Measurements from ENCODE around the gene SLC35F3. TPM values are rescaled to one million over a fixed set of nuclear protein-coding genes. Genes with fewer than 3 reads are reported as not detected.

The SLC35F3 gene
- total RNA-seq, 1 experiment from 2014 or later = 3.3 TPM

DNA sequence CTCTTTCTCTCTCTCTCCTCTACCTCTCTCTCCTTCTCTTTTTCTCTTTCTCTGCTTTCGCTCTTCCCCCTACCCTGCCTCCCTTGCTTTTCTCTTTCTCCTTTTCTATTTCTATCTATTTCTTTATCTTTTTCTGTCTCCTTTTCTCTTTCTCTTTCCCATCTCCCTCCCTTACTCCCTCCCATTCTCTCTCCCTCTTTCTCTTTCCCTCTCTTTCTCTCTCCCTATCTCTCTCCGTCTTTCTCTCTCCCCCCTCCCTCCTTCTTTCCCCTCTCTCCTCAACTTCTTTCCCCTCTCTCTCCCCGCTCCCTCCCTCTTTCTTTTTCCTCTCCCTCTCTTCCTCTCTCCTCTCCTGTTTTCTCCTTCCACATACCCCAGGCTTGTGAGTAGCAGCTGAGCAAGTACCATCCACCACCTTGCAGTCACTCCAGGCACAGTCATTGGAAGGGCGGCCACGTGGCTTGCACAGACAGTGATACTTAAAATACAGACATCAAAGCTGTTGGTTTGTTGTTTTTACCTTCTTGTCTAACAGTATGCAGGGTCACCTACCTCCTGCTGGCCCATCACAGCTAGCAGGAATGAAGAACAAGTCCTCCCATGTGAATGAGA is 259.7 kb downstream of the SLC35F3 start:
- POLR2A ChIA-PET = interaction anchor here (0.6 to 1.0 kb wide), 3 partner anchors 8 to 80 kb away, joined by 3 read pairs; no protein-coding TSS in a partner anchor
- H3K36me3 Mint-ChIP-seq (ENCODE audit: insufficient read depth, unreplicated experiment) = no peaks in the 10 kb centered on the region
- no TSS peak for BruUV-seq (replicated peaks)

DNA sequence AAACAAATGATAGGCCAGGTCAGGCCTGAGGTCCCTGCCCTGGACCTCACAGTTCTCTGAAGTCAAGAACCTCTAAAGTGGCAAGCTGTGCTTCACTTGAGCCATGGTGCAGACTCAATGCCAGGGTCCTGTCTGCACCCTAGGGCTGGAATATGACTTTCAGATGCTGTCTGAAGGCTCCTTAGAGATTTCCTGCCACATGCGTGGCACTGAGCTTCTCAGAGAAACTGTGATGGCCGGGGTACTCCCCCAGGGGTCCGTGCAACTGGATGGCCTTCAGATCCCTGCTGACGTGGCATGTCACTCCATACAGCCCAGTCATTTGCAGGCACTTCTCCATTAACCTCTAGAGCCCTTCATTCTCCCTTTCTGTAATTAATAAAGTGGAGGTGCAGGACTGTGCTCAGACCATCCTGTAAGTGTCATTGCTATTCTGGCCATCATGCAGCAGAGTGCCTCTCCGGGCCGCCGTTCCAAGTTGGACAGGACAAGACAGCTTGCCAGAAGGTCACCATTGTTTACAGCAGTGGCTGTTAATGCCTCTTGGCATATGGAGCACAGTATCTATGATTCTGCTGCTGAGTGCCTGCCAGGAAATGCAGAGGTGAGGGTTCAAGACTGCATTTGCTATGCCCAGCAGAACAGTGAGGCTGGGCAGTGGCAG is 263.7 kb downstream of the SLC35F3 start:
- ChIA-PET POLR2A (interaction anchor here (0.8 to 1.0 kb wide), 2 partner anchors 8 to 204 kb away, joined by 3 read pairs; no protein-coding TSS in a partner anchor), CTCF (interaction anchor here (0.6 to 8.2 kb wide), 4 partner anchors 11 to 158 kb away, joined by 3 to 81 read pairs (median 4); no protein-coding TSS in a partner anchor)
- TF ChIP-seq, protein P1, sequence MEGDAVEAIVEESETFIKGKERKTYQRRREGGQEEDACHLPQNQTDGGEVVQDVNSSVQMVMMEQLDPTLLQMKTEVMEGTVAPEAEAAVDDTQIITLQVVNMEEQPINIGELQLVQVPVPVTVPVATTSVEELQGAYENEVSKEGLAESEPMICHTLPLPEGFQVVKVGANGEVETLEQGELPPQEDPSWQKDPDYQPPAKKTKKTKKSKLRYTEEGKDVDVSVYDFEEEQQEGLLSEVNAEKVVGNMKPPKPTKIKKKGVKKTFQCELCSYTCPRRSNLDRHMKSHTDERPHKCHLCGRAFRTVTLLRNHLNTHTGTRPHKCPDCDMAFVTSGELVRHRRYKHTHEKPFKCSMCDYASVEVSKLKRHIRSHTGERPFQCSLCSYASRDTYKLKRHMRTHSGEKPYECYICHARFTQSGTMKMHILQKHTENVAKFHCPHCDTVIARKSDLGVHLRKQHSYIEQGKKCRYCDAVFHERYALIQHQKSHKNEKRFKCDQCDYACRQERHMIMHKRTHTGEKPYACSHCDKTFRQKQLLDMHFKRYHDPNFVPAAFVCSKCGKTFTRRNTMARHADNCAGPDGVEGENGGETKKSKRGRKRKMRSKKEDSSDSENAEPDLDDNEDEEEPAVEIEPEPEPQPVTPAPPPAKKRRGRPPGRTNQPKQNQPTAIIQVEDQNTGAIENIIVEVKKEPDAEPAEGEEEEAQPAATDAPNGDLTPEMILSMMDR (IDR thresholded peaks at IDR 0.05; ENCODE audit: unreplicated experiment) = no peak
- no TSS peak for BruUV-seq (replicated peaks)
- Mint-ChIP-seq H3K27me3 (ENCODE audit: insufficient read depth, unreplicated experiment) (no peaks in the 10 kb centered on the region), H3K4me1 (ENCODE audit: insufficient read depth, unreplicated experiment) (no peaks in the 10 kb centered on the region), H3K9me3 (ENCODE audit: unreplicated experiment) (no peaks in the 10 kb centered on the region), H3K27ac (ENCODE audit: low read depth, unreplicated experiment) (no peak overlapping the region), H3K4me3 (ENCODE audit: unreplicated experiment) (no peak overlapping the region), H3K36me3 (ENCODE audit: insufficient read depth, unreplicated experiment) (no peaks in the 10 kb centered on the region)
- no peak for DNase-seq (ENCODE audit: unreplicated experiment)
- intact Hi-C loops (cut with micrococcal nuclease) = no loop called here

More for the DNA sequence above, 259.7 kb downstream of the SLC35F3 start:
- TF ChIP-seq, protein P1 (IDR thresholded peaks at IDR 0.05; ENCODE audit: unreplicated experiment) = no peak
- H3K4me1 Mint-ChIP-seq (ENCODE audit: insufficient read depth, unreplicated experiment) = no peaks in the 10 kb centered on the region
- no peak for DNase-seq (ENCODE audit: unreplicated experiment)
- CTCF ChIA-PET = interaction anchor here (0.6 to 6.6 kb wide), 3 partner anchors 134 to 150 kb away, joined by 5 to 80 read pairs (median 5); no protein-coding TSS in a partner anchor
- no peak overlapping the region for H3K27ac Mint-ChIP-seq (ENCODE audit: low read depth, unreplicated experiment)
- intact Hi-C loops (cut with micrococcal nuclease) = no loop called here
- H3K27me3 Mint-ChIP-seq (ENCODE audit: insufficient read depth, unreplicated experiment) = no peaks in the 10 kb centered on the region
- H3K4me3 Mint-ChIP-seq (ENCODE audit: unreplicated experiment) = no peak overlapping the region
- H3K9me3 Mint-ChIP-seq (ENCODE audit: unreplicated experiment) = no peaks in the 10 kb centered on the region

DNA sequence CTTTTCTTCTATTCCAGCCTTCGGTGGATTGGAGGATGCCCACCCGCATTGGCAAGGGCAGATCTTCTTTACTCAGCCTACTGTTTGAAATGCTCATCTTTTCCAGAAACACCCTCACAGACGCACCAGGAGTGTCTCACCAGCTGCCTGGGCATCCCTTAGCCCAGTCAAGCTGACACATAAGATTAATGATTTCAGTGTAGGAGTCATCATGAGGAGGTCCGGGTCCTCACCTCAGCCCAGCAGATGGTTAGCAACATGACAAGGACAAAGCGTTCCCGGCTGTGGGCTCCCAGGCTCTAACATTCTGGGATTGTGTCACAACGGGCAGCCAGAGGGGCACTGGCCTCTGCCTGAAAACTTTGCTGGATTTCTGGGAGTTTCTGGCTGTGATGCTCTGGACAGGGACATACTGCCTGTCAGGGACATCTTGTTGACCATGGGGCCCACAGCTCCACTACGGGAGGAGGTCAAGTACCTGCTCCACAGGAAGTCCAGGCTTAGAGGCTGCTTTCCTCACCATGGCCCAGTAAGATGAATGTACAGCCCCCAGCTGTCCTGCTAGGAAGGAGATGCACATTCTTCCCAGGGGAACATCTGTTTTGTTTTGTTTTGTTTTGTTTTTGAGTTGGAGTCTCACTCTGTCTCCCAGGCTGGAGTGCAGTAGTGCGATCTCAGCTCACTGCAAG is 264.8 kb downstream of the SLC35F3 start:
- Mint-ChIP-seq H3K9me3 (ENCODE audit: unreplicated experiment) (no peaks in the 10 kb centered on the region), H3K27me3 (ENCODE audit: insufficient read depth, unreplicated experiment) (no peaks in the 10 kb centered on the region), H3K4me3 (ENCODE audit: unreplicated experiment) (no peak overlapping the region), H3K27ac (ENCODE audit: low read depth, unreplicated experiment) (no peak overlapping the region), H3K4me1 (ENCODE audit: insufficient read depth, unreplicated experiment) (no peaks in the 10 kb centered on the region), H3K36me3 (ENCODE audit: insufficient read depth, unreplicated experiment) (no peaks in the 10 kb centered on the region)
- BruUV-seq (replicated peaks) = no TSS peak
- intact Hi-C loops (cut with micrococcal nuclease) = no loop called here
- ChIA-PET POLR2A (no interaction called here), CTCF (interaction anchor here (0.7 to 8.2 kb wide), 5 partner anchors 10 to 773 kb away, joined by 3 to 81 read pairs (median 7); no protein-coding TSS in a partner anchor)
- TF ChIP-seq, protein P1 (IDR thresholded peaks at IDR 0.05; ENCODE audit: unreplicated experiment) = no peak
- DNase-seq (ENCODE audit: unreplicated experiment) = no peak

DNA sequence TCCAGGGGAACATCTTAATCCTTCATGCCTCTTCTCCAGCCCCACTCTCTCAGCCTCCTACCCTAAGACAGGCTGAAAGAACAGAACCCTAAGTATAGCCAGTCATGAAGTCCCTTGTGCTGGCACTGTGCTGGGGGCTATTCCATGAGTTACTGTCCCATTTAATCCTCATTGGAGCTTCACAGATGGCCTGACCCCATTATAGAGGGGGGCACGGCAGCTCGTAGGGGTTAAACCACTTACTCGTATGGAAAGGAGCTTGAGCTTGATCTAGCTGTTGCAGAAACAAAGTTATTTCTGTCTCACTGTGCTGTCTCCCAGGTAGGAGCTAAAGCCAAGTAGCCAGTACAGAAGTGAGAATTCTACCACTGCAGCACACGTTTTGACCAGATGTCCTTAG is 265.6 kb downstream of the SLC35F3 start:
- ChIA-PET CTCF (interaction anchor here (0.5 to 8.2 kb wide), 6 partner anchors 9 to 818 kb away, joined by 3 to 81 read pairs (median 6); no protein-coding TSS in a partner anchor), POLR2A (no interaction called here)
- H3K27ac Mint-ChIP-seq (ENCODE audit: low read depth, unreplicated experiment) = no peak overlapping the region
- H3K27me3 Mint-ChIP-seq (ENCODE audit: insufficient read depth, unreplicated experiment) = no peaks in the 10 kb centered on the region
- BruUV-seq (replicated peaks) = no TSS peak
- H3K36me3 Mint-ChIP-seq (ENCODE audit: insufficient read depth, unreplicated experiment) = no peaks in the 10 kb centered on the region
- no peak overlapping the region for H3K4me3 Mint-ChIP-seq (ENCODE audit: unreplicated experiment)
- intact Hi-C loops (cut with micrococcal nuclease) = no loop called here
- H3K4me1 Mint-ChIP-seq (ENCODE audit: insufficient read depth, unreplicated experiment) = no peaks in the 10 kb centered on the region
- TF ChIP-seq, protein P1 (IDR thresholded peaks at IDR 0.05; ENCODE audit: unreplicated experiment) = no peak
- H3K9me3 Mint-ChIP-seq (ENCODE audit: unreplicated experiment) = no peaks in the 10 kb centered on the region
- DNase-seq (ENCODE audit: unreplicated experiment) = no peak
